ENCODE results near the gene AWAT1.
"Not testable (repeated sequence)": the region's sequence is repeated elsewhere in the genome, so short reads cannot be mapped to it uniquely, and the experiment has no call there.

The AWAT1 gene

GRCh38 chrX:70234355-70234754 lies at the start of gene AWAT1:
TSS of gene AWAT1 (plus strand) at chrX:70234655. CDS start at chrX:70234696, 41 bp downstream.
- no peak for DNase-seq

DNA sequence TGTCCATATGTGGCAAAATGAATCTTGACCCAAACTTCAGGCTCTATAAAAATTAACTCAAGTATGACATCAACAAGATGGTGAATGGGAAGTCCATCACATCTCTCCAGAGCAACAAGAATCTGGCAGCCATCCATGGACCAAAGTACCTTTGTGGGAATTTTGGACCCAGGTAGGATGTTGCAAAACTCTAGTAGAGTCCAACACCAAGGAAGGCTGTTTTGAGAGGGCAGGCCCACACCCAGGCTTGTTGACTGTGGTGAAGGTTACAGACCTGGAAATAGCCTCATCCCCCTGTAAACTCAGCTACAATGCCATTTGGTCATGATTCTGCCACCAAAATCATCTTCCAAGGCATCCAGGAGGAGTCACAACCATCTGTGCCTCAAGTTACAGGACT lies 44.2 kb upstream of the AWAT1 start:
- no peak for DNase-seq

GRCh38 chrX:70196961-70197720 lies 37.3 kb upstream of the AWAT1 start:
- peak; percentile 23 for DNase-seq

DNA sequence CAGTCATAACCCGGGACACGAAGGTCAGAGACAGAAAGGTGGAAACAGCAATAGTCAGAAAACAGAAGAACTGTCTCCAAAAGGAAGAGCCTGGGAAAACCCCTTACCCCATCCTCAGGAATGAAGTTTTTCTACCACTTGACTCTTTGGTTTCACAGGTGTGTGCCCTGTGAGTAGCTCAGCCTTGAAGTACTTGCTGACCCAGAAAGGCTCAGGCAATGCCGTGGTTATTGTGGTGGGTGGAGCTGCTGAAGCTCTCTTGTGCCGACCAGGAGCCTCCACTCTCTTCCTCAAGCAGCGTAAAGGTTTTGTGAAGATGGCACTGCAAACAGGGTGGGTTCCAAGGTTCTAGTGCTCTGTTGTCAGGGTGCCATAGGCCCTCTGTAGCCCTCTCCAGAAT lies 32.7 kb upstream of the AWAT1 start:
- DNase-seq = no peak

GRCh38 chrX:70208479-70208878 lies 26.0 kb upstream of the AWAT1 start:
- DNase-seq = no peak

GRCh38 chrX:70209570-70209969 lies 24.9 kb upstream of the AWAT1 start:
- not testable (repeated sequence) for DNase-seq

GRCh38 chrX:70219938-70220764 lies 14.3 kb upstream of the AWAT1 start:
- DNase-seq = no peak

DNA sequence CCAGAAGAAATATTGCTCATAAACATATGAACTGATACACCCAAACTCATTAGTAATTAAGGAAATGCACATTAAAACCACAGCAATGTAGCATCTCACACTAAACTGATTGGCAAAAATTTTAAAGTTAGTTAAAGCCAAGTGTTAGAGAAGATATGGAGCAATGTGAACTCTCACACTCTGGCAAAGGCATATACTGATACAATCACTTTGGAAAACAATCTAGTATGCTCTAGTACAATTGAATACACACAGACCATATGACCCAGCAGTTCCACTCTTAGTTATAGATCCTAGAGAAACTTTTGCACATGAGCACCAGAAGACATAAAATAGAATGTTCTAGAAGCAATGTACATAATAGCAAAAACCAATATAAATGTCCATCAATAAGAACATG lies 8.4 kb upstream of the AWAT1 start:
- no peak for DNase-seq

DNA sequence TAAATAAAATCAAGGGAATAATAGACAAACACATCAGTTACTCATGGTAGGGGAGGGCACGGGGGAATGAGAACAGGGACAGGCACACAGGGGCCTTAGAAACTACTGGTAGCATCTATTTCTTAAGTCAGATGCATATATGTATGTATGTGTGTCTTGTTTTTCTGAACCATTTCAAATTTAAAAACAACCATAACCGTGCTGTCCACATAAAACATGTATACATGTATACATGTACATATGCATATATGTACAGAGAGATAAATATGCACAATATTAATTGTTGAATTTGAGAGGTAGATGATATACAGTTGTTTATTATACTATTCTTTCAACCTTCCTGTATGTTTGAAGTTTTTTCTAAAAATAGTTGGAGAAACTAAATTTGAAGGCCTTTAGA lies 7.8 kb upstream of the AWAT1 start:
- DNase-seq = no peak

DNA sequence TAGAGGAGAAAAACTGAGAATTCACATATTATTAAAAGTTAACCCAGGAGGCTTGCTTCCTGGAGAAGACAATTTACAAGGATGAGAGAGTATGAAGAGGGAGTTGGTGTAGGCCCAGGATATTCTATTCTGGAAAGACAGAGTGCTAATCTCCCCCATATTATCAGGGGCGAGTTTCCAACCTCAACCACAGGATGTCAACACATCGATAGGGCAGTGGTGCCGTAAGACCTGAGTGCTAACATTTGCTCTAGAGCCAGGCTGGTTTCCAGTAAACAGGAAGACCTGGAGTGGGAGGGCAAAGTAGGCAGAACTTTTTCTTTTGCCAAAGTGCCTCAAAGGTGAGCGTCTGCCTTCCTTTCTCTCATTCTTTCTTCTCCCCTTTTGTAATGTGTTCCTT lies 2.8 kb upstream of the AWAT1 start:
- DNase-seq = no peak

- no peak for DNase-seq
Measured at GRCh38 chrX:70240751-70241150, 6.3 kb downstream of the AWAT1 start.

- DNase-seq = no peak
Measured at GRCh38 chrX:70241501-70241900, 7.0 kb downstream of the AWAT1 start.

DNA sequence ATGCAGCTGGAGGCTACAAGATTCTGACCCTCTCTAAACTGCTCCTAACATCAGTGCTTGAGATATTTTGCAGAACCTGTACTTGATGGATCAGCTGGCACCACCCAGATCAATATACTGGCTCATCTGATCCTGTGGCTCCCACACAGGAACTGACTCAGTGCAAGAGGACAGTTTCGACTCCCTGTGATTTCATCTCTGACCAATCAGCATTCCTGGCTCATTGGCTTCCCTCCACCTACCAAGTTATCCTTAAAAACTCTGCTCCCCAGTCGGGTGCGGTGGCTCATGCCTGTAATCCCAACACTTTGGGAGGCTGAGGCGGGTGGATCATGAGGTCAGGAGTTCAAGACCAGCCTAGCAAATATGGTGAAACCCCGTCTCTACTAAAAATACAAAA lies 9.1 kb downstream of the AWAT1 start:
- not testable (repeated sequence) for DNase-seq

DNA sequence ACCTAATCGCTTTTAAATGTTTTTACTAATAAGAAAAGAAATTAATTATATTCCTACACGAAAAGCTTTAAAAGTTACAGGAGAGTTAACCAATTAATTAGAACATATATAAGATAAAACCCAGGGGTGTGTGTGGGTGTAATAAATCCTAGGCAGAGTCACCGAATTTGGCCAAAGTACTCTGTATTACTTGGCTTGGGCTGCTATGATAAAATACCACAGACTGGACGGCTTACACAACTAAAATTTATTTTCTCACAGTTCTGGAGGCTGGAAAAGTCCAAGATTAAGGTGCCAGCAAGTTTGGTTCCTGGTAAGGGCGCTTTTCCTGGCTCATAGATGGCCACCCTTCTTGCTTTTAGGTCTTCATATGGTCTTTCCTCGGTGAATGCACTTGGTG lies 10.4 kb downstream of the AWAT1 start:
- DNase-seq = no peak

- no peak for DNase-seq
Measured at GRCh38 chrX:70247252-70247651, 12.8 kb downstream of the AWAT1 start.

GRCh38 chrX:70252491-70252890 lies 18.0 kb downstream of the AWAT1 start:
- DNase-seq = no peak

- no peak for DNase-seq
Measured at GRCh38 chrX:70253377-70254062, 19.1 kb downstream of the AWAT1 start.

- DNase-seq = no peak
Measured at GRCh38 chrX:70254063-70254400, 19.6 kb downstream of the AWAT1 start.

GRCh38 chrX:70254909-70255308 lies 20.5 kb downstream of the AWAT1 start:
- DNase-seq = no peak

DNA sequence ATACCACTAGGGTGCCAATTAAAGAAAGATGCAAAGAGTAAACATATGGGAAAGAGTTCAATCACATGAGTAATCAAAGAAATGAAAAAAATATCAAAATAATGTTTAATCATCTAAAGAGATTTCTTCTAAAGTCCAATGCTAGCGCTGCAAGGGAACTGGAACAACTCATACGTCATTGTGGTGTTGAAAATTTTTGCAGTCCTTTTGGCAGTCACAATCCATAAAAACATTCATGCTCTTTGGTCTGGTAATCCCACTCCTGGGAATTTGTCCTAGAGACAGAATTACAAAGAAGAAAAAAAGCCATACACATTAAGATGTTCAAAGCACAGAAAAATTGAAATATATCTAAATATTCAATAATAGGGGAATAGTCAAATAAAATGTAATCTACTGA lies 21.0 kb downstream of the AWAT1 start:
- DNase-seq = no peak

- no peak for DNase-seq
Measured at GRCh38 chrX:70257423-70258288, 23.2 kb downstream of the AWAT1 start.

- no peak for DNase-seq
Measured at GRCh38 chrX:70260104-70260503, 25.6 kb downstream of the AWAT1 start, which contains the start of gene P2RY4. TSS of gene P2RY4 (minus strand) at chrX:70260204. CDS start at chrX:70259624, 580 bp downstream.

Data from NCI-H1417 treated with DMSO at 0.1 percent for 48 hours (cell line).